ENCODE results near the gene MAPT.
A peak's percentile ranks its signal among the peaks of the same experiment; 100 is the strongest.

Gene MAPT

GRCh38 chr17:46039592-46040186 lies 145.3 kb downstream of the MAPT start:
- ChIA-PET CTCF (interaction anchor here (0.9 to 1.4 kb wide), 3 partner anchors 11 to 154 kb away, joined by 3 read pairs; no protein-coding TSS in a partner anchor), POLR2A (ENCODE audit: low non-redundant PET) (no interaction called here)
- no peak for TF ChIP-seq CTCF (conservative IDR thresholded peaks at IDR 0.05; ENCODE audit: low read depth)
- DNase-seq (ENCODE audit: low spot score) = no peak
- no peak overlapping the region for H3K27ac ChIP-seq

- CTCF ChIA-PET = no interaction called here
- H3K27ac ChIP-seq = no peak overlapping the region
- no peak for DNase-seq (ENCODE audit: low spot score)
- TF ChIP-seq CTCF (conservative IDR thresholded peaks at IDR 0.05; ENCODE audit: low read depth) = no peak
- POLR2A ChIA-PET (ENCODE audit: low non-redundant PET) = no interaction called here
These were observed 147.9 kb downstream of the MAPT start for GRCh38 chr17:46042246-46042645.

- H3K27ac ChIP-seq = no peak overlapping the region
- ChIA-PET CTCF (interaction anchor here (0.6 kb wide), 1 partner anchor 766 kb away, joined by 3 read pairs; no protein-coding TSS in a partner anchor), POLR2A (ENCODE audit: low non-redundant PET) (no interaction called here)
- no peak for DNase-seq (ENCODE audit: low spot score)
- no peak for TF ChIP-seq CTCF (conservative IDR thresholded peaks at IDR 0.05; ENCODE audit: low read depth)
These were observed 148.6 kb downstream of the MAPT start for GRCh38 chr17:46042925-46043324.

- DNase-seq (ENCODE audit: low spot score) = no peak
- POLR2A ChIA-PET (ENCODE audit: low non-redundant PET) = no interaction called here
- no peak overlapping the region for H3K27ac ChIP-seq
- TF ChIP-seq CTCF (conservative IDR thresholded peaks at IDR 0.05; ENCODE audit: low read depth) = no peak
- CTCF ChIA-PET = interaction anchor here (0.8 to 1.6 kb wide), 8 partner anchors 14 to 149 kb away, joined by 3 to 11 read pairs (median 4); partner anchors contain the start of gene KANSL1
These were observed 149.3 kb downstream of the MAPT start for GRCh38 chr17:46043606-46044005.

- peak; percentile 84 for TF ChIP-seq CTCF (conservative IDR thresholded peaks at IDR 0.05; ENCODE audit: low read depth)
- POLR2A ChIA-PET (ENCODE audit: low non-redundant PET) = no interaction called here
- DNase-seq (ENCODE audit: low spot score) = peak; percentile 46
- CTCF ChIA-PET = interaction anchor here (0.6 to 1.6 kb wide), 12 partner anchors 8 to 168 kb away, joined by 3 to 11 read pairs (median 4); partner anchors contain the start of gene KANSL1
- no peak overlapping the region for H3K27ac ChIP-seq
These were observed 150.1 kb downstream of the MAPT start for GRCh38 chr17:46044286-46044928.

- no peak for DNase-seq (ENCODE audit: low spot score)
- H3K27ac ChIP-seq = no peak overlapping the region
- no peak for TF ChIP-seq CTCF (conservative IDR thresholded peaks at IDR 0.05; ENCODE audit: low read depth)
- POLR2A ChIA-PET (ENCODE audit: low non-redundant PET) = no interaction called here
- CTCF ChIA-PET = interaction anchor here (0.6 to 1.6 kb wide), 11 partner anchors 9 to 168 kb away, joined by 3 to 11 read pairs (median 3); partner anchors contain the start of gene KANSL1
These were observed 150.6 kb downstream of the MAPT start for GRCh38 chr17:46044989-46045388.
